H1 (cell line): ENCODE data around the gene USP36. TPM values are rescaled to one million over a fixed set of nuclear protein-coding genes. Genes with fewer than 3 reads are reported as not detected.

Experiments used
- CTCF ChIA-PET: fragments of 300-600 bp; sonication (Branson Sonifier 250); formaldehyde crosslinking; loops from one replicate; lab custom pipeline; 2021; ENCODE audit not compliant: partially characterized antibody; lab: Charles Lee
- POLR2A ChIA-PET: fragments of 300-600 bp; sonication (Branson Sonifier 250); formaldehyde crosslinking; loops from one replicate; lab custom pipeline; 2021; ENCODE audit warnings: inconsistent platforms; ENCODE audit not compliant: partially characterized antibody; lab: Charles Lee
- DNase-seq, 2 experiments: peaks; one replicate each; pipeline versions ENCODE4 v3.0.0 to v3.0.0-alpha.2; 2010 to 2022; ENCODE audit warnings: low spot score in 2 of 2, low read depth in 1 of 2, mixed read lengths in 1 of 2
- FAIRE-seq: peaks from 2 replicates; lab custom pipeline; 2011; peaks lifted over from hg19 to GRCh38; lab: Jason Lieb, UNC
- H2AFZ ChIP-seq: 2 replicates; pipeline ENCODE4 v1.8.1; 2012; ENCODE audit warnings: low read length, inconsistent platforms
- H2AK5ac ChIP-seq: 2 replicates; pipeline ENCODE4 v1.6.1; 2013; ENCODE audit warnings: low read depth, low read length
- H2BK120ac ChIP-seq: replicated peaks from 2 replicates; pipeline ENCODE3; 2013; ENCODE audit warnings: low read depth, low read length, inconsistent platforms
- H2BK12ac ChIP-seq: 2 replicates; pipeline ENCODE4 v1.6.1; 2013; ENCODE audit warnings: low read depth, low read length
- H2BK15ac ChIP-seq: 2 replicates; pipeline ENCODE4 v1.6.1; 2013; ENCODE audit warnings: low read length
- H2BK20ac ChIP-seq: 2 replicates; pipeline ENCODE4 v1.6.1; 2013; ENCODE audit warnings: low read length
- H2BK5ac ChIP-seq: 2 replicates; pipeline ENCODE4 v1.6.1; 2013; ENCODE audit warnings: low read depth, low read length
- H3K14ac ChIP-seq: 2 replicates; pipeline ENCODE4 v1.6.1; 2013; ENCODE audit warnings: inconsistent platforms; ENCODE audit not compliant: insufficient read length
- H3K18ac ChIP-seq: 2 replicates; pipeline ENCODE4 v1.6.1; 2013; ENCODE audit warnings: low read length; ENCODE audit errors: extremely low read depth
- H3K23ac ChIP-seq: 2 replicates; pipeline ENCODE4 v1.6.1; 2013; ENCODE audit warnings: inconsistent platforms; ENCODE audit not compliant: insufficient read length
- H3K23me2 ChIP-seq: 2 replicates; pipeline ENCODE4 v1.6.1; 2013; ENCODE audit warnings: low read depth, low read length
- H3K27ac ChIP-seq: 2 replicates; pipeline ENCODE4 v1.6.1; 2011; ENCODE audit warnings: low read depth, low read length, inconsistent platforms
- H3K27me3 ChIP-seq, 4 experiments: replicated peaks in 1 of 4; 1 replicate in 1 of 4; 2 replicates in 3 of 4; pipeline versions ENCODE4 v1.6.1 to v1.8.1; 2011 to 2013; ENCODE audit warnings: low read length in 3 of 4, mild to moderate bottlenecking in 3 of 4, inconsistent platforms in 2 of 4, mixed read lengths in 2 of 4, moderate library complexity in 1 of 4; ENCODE audit not compliant: control insufficient read depth in 3 of 4, insufficient read depth in 3 of 4; ENCODE audit errors: extremely low read depth in 1 of 4
- H3K36me3 ChIP-seq, 4 experiments: 2 replicates each; pipeline versions ENCODE4 v1.6.1 to v1.8.1; 2011 to 2013; ENCODE audit warnings: mild to moderate bottlenecking in 4 of 4, low read length in 3 of 4, moderate library complexity in 2 of 4, control low read depth in 1 of 4, inconsistent platforms in 1 of 4; ENCODE audit not compliant: insufficient read depth in 4 of 4, control insufficient read depth in 2 of 4
- H3K4ac ChIP-seq: replicated peaks from 2 replicates; pipeline ENCODE3; 2013; ENCODE audit warnings: low read length, low read depth, mixed read lengths, inconsistent platforms; ENCODE audit not compliant: insufficient read length
- H3K4me1 ChIP-seq, 4 experiments: replicated peaks in 1 of 4; 1 replicate in 1 of 4; 2 replicates in 3 of 4; pipeline versions ENCODE4 v1.6.1 to v1.8.1; 2011 to 2013; ENCODE audit warnings: low read length in 3 of 4, inconsistent platforms in 2 of 4, mixed read lengths in 1 of 4; ENCODE audit not compliant: insufficient read depth in 4 of 4, control insufficient read depth in 3 of 4
- H3K4me2 ChIP-seq, 2 experiments: 2 replicates each; pipeline versions ENCODE4 v1.6.1 to v1.8.1; 2011 to 2013; ENCODE audit warnings: low read depth in 2 of 2, low read length in 2 of 2, control low read depth in 1 of 2, inconsistent platforms in 1 of 2, mild to moderate bottlenecking in 1 of 2; ENCODE audit not compliant: insufficient read depth in 1 of 2
- H3K4me3 ChIP-seq, 4 experiments: fragments of 200-600, 300-600 bp in 1 of 4; sonication (generic), shearing (Covaris generic), sonication (Bioruptor Twin) in 1 of 4; 2 replicates each; pipeline versions ENCODE4 v1.5.1 to v1.8.1; 2011 to 2016; ENCODE audit warnings: low read length in 4 of 4, low read depth in 3 of 4, control low read depth in 2 of 4, inconsistent platforms in 2 of 4, mild to moderate bottlenecking in 2 of 4, mixed read lengths in 1 of 4, moderate library complexity in 1 of 4; ENCODE audit not compliant: insufficient read depth in 2 of 4; ENCODE audit errors: extremely low read depth in 1 of 4
- H3K56ac ChIP-seq: replicated peaks from 2 replicates; pipeline ENCODE3; 2013; ENCODE audit warnings: low read depth, mild to moderate bottlenecking, mixed read lengths, low read length, inconsistent platforms; ENCODE audit not compliant: insufficient read length
- H3K79me1 ChIP-seq: 2 replicates; pipeline ENCODE4 v1.6.1; 2013; ENCODE audit warnings: low read depth, low read length, control low read depth
- H3K79me2 ChIP-seq, 2 experiments: 2 replicates each; pipeline versions ENCODE4 v1.6.1 to v1.8.1; 2012 to 2013; ENCODE audit warnings: low read length in 2 of 2, mild to moderate bottlenecking in 2 of 2, inconsistent platforms in 1 of 2; ENCODE audit not compliant: insufficient read depth in 2 of 2, control insufficient read depth in 1 of 2
- H3K9ac ChIP-seq, 4 experiments: replicated peaks in 1 of 4; 1 replicate in 1 of 4; 2 replicates in 3 of 4; pipeline versions ENCODE4 v1.6.1 to v1.8.1; 2011 to 2013; ENCODE audit warnings: low read depth in 3 of 4, low read length in 3 of 4, control low read depth in 2 of 4, mild to moderate bottlenecking in 2 of 4, moderate library complexity in 2 of 4, inconsistent platforms in 1 of 4; ENCODE audit errors: extremely low read depth in 1 of 4
- H3K9me3 ChIP-seq, 2 experiments: 2 replicates each; pipeline versions ENCODE4 v1.6.1 to v1.8.1; 2012 to 2013; ENCODE audit warnings: mild to moderate bottlenecking in 2 of 2, moderate library complexity in 2 of 2, control low read depth in 1 of 2, inconsistent platforms in 1 of 2, low read depth in 1 of 2, low read length in 1 of 2, mixed read lengths in 1 of 2; ENCODE audit not compliant: insufficient read depth in 2 of 2
- H4K20me1 ChIP-seq, 2 experiments: replicated peaks in 1 of 2; 2 replicates each; pipeline versions ENCODE3 to v1.8.1; 2011 to 2013; ENCODE audit warnings: inconsistent platforms in 2 of 2, low read length in 2 of 2, mild to moderate bottlenecking in 1 of 2; ENCODE audit not compliant: insufficient read depth in 2 of 2, control insufficient read depth in 1 of 2
- H4K5ac ChIP-seq: 2 replicates; pipeline ENCODE4 v1.6.1; 2013; ENCODE audit warnings: low read length, low read depth, mixed read lengths, inconsistent platforms; ENCODE audit not compliant: insufficient read length
- H4K8ac ChIP-seq: 2 replicates; pipeline ENCODE4 v1.8.0; 2013; ENCODE audit warnings: mild to moderate bottlenecking, moderate library complexity, low read length, inconsistent platforms; ENCODE audit not compliant: insufficient read depth; ENCODE audit errors: extremely low read depth
- H4K91ac ChIP-seq: replicated peaks from 2 replicates; pipeline ENCODE3; 2013; ENCODE audit warnings: low read length, mixed read lengths, inconsistent platforms; ENCODE audit not compliant: insufficient read length
- CEBPB ChIP-seq: IDR thresholded peaks from 2 replicates; pipeline ENCODE4 v1.6.1; 2012; ENCODE audit warnings: low read depth, low read length
- WGBS, 2 experiments: shearing (Covaris generic) in 1 of 2; methylation state at CpG; one replicate each; pipeline versions ENCODE4 v1.1.6 to v1.1.7; 2013 to 2015; ENCODE audit warnings: low lambda C conversion rate in 2 of 2, mixed read lengths in 2 of 2, inconsistent platforms in 1 of 2, low coverage in 1 of 2, missing lambda C conversion rate in 1 of 2; ENCODE audit not compliant: insufficient replicate concordance in 2 of 2, insufficient coverage in 1 of 2, insufficient read length in 1 of 2; ENCODE audit errors: extremely low coverage in 1 of 2, missing lambda C conversion rate in 1 of 2; 5-methylcytosine and 5-hydroxymethylcytosine counted together
- polyA plus RNA-seq, 7 experiments: library from polyadenylated mRNA; depleted of rRNA in 3 of 7; stranded (reverse) in 5 of 7; unstranded in 2 of 7; fragments of >200 nt in 5 of 7; fragments of 200-250 nt in 2 of 7; gene quantifications; 1 replicate in 5 of 7; 2 replicates in 1 of 7; 4 replicates in 1 of 7; pipeline versions ENCODE4 v1.2.1 to v1.2.3, GENCODE V29; 2011 to 2013; ENCODE audit warnings: missing spikeins in 2 of 7, mixed read lengths in 2 of 7
- total RNA-seq: library from RNA; stranded (reverse); fragmentation: NEBNext Ultra II Directional; extraction: Animal tissue kit (Norgen Biotek cat#: 25700); gene quantifications from 2 replicates; pipeline ENCODE4 v1.2.1, GENCODE V29; 2021

The USP36 gene
- total and polyA plus RNA-seq, 2 of the 8 experiments (the other 6 are each of a cell fraction or from before 2014, with no cell fraction given) = 40.7 to 67.7 TPM

DNA sequence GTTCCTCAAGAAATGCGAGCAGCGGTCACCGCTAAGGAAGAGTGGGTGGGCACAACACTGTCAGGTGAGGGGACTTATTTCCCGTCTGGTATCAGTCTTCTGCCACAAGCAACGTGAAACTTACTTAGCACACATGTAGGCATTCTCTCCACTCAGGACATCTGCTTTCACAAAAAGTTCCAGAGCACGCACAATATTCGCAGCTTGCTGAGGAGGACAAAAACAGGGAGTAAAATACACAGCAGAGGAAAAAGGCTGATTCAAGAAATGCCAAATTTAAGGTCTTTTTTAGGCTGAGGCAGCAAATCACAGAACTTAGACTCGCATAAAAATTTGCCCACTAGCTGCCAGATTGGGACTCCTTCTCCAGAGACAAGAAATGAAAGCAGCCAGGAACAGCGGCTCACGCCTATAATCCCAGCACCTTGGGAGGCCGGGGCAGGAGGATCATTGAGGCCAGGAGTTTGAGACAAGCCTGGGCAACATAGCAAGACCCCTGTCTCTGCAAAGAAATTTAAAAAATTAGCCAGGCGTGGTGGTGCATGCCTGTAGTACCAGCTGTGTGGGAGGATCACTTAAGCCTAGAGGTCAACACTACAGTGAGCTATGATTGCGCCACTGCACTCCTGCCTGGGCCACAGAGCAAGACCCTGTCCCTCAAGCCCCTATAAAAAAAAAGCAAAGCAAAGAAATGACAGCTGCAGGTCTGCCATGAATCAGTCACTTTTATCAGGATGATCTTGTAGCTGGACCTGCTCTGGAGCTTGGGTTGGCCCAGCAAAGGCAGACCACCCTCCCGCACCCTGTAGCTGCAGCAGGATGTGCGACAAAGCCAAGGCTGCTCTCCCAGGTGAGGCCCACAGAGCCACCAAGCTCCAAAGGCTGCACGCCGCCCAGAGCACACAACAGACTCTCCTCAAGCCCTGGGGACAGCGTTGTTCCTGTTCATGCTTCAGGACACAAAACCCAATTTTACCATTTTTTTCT, 20.5 kb downstream of the USP36 start:
- H3K56ac ChIP-seq = no peak overlapping the region
- no peak overlapping the region for H3K4ac ChIP-seq
- H4K20me1 ChIP-seq = peaks cover 10 to 14% of the 10 kb centered on the region in 2 experiments
- no peak overlapping the region for H3K4me2 ChIP-seq
- no peak overlapping the region for H2AK5ac ChIP-seq
- H2BK5ac ChIP-seq = no peak overlapping the region
- peaks cover 0 to 8% of the 10 kb centered on the region in 2 experiments; a peak in 1 of 4 replicates for H3K79me2 ChIP-seq
- H3K4me1 ChIP-seq = no peaks in the 10 kb centered on the region
- DNase-seq = no peak
- H2BK120ac ChIP-seq = no peak overlapping the region
- no peak for FAIRE-seq
- no peak overlapping the region for H2AFZ ChIP-seq
- peaks cover 48 to 80% (median 77%) of the 10 kb centered on the region in 4 experiments for H3K36me3 ChIP-seq
- no peak overlapping the region for H2BK12ac ChIP-seq
- ChIA-PET CTCF (interaction anchor here (0.6 to 2.0 kb wide), 5 partner anchors 8 to 323 kb away, joined by 3 to 5 read pairs (median 4); no protein-coding TSS in a partner anchor), POLR2A (interaction anchor here (0.6 to 3.2 kb wide), 5 partner anchors 8 to 36 kb away, joined by 3 to 12 read pairs (median 3); no protein-coding TSS in a partner anchor)
- H3K9ac ChIP-seq = no peak overlapping the region
- no peak overlapping the region for H2BK15ac ChIP-seq
- H3K4me3 ChIP-seq = no peak overlapping the region
- H4K8ac ChIP-seq = no peak overlapping the region
- WGBS, 2 experiments = 96% methylated on average over 18 of the region's 18 CpGs; no CpG with 5 or more reads in 1 of the 2 experiments
- H3K18ac ChIP-seq = no peak overlapping the region
- H3K9me3 ChIP-seq = no peaks in the 10 kb centered on the region
- no peak overlapping the region for H2BK20ac ChIP-seq
- TF ChIP-seq CEBPB = no peak
- H3K14ac ChIP-seq = no peak overlapping the region
- no peak overlapping the region for H4K5ac ChIP-seq
- H3K79me1 ChIP-seq = peaks cover 4% of the 10 kb centered on the region
- no peak overlapping the region for H3K27ac ChIP-seq
- H4K91ac ChIP-seq = no peak overlapping the region
- H3K23ac ChIP-seq = no peak overlapping the region
- no peaks in the 10 kb centered on the region for H3K23me2 ChIP-seq
- no peaks in the 10 kb centered on the region for H3K27me3 ChIP-seq
